GM03348 (cell line): Measurements from ENCODE around the gene ZNF672.
"Not testable (repeated sequence)": the region's sequence is repeated elsewhere in the genome, so short reads cannot be mapped to it uniquely, and the experiment has no call there.

Source experiments
- DNase-seq: peaks from one replicate; pipeline ENCODE4 v3.0.0; 2012; ENCODE audit warnings: low spot score

Gene ZNF672

GRCh38 chr1:248889914-248890243, 51.9 kb downstream of the ZNF672 start:
- DNase-seq, result not testable (repeated sequence)

- no peak for DNase-seq
Measured at GRCh38 chr1:248890549-248891498, 52.8 kb downstream of the ZNF672 start.

GRCh38 chr1:248891758-248892157, 53.7 kb downstream of the ZNF672 start:
- DNase-seq, result no peak

- no peak for DNase-seq
Measured at GRCh38 chr1:248892590-248892989, 54.6 kb downstream of the ZNF672 start.

- DNase-seq, result no peak
Measured at GRCh38 chr1:248894837-248895236, 56.8 kb downstream of the ZNF672 start.

GRCh38 chr1:248897412-248898337, 59.7 kb downstream of the ZNF672 start:
- no peak for DNase-seq
